PFSK-1 (cell line): ENCODE measurements around the gene NPHP1.

Source experiments
- POLR2AphosphoS5 ChIP-seq: IDR thresholded peaks from 2 replicates; pipeline ENCODE4 v1.6.1; 2012; ENCODE audit warnings: low read depth, mild to moderate bottlenecking, control low read depth, low read length, moderate library complexity
- SIN3A ChIP-seq: IDR thresholded peaks from 2 replicates; pipeline ENCODE4 v1.6.1; 2012; ENCODE audit warnings: mild to moderate bottlenecking, low read length, moderate library complexity, borderline replicate concordance; ENCODE audit not compliant: insufficient read depth

- no peak for TF ChIP-seq POLR2AphosphoS5
- TF ChIP-seq SIN3A, result no peak
Measured at GRCh38 chr2:110099471-110100225, 105.2 kb downstream of the NPHP1 start.
